HEK293 (cell line): Measurements from ENCODE around the gene KCNIP4.

Experiments used
- CTCF ChIP-seq: fragments of 450-650 bp; formaldehyde crosslinking; IDR thresholded peaks from 2 replicates; pipeline ENCODE4 v1.5.1; 2016; ENCODE audit warnings: missing biosample characterization, missing genetic modification characterization
- SETDB1 ChIP-seq: IDR thresholded peaks from one replicate; pipeline ENCODE4 v1.6.1; 2017; ENCODE audit warnings: mild to moderate bottlenecking, low read length, moderate library complexity, mixed read lengths; ENCODE audit not compliant: insufficient read length
- YY1 ChIP-seq: fragments of 450-650 bp; formaldehyde crosslinking; IDR thresholded peaks from 2 replicates; pipeline ENCODE4 v1.5.1; 2018; ENCODE audit warnings: missing biosample characterization, missing genetic modification characterization
- ZNF324 ChIP-seq: fragments of 450-650 bp; formaldehyde crosslinking; IDR thresholded peaks from 2 replicates; pipeline ENCODE4 v1.5.1; 2016; ENCODE audit warnings: missing biosample characterization, missing genetic modification characterization
- ZNF521 ChIP-seq: fragments of 450-650 bp; formaldehyde crosslinking; IDR thresholded peaks from 2 replicates; pipeline ENCODE4 v1.5.1; 2017; ENCODE audit warnings: missing biosample characterization, mild to moderate bottlenecking, missing genetic modification characterization
- ZSCAN23 ChIP-seq: fragments of 450-650 bp; formaldehyde crosslinking; IDR thresholded peaks from 2 replicates; pipeline ENCODE4 v1.5.1; 2016; ENCODE audit warnings: missing biosample characterization, missing genetic modification characterization

GRCh38 chr4:21946858-21947257, 1.7 kb downstream of the KCNIP4 start:
- no peak for TF ChIP-seq CTCF
- TF ChIP-seq ZNF324 (tag by site-specific recombination): no peak
- TF ChIP-seq SETDB1: no peak
- no peak for TF ChIP-seq YY1 (tag by site-specific recombination)
- TF ChIP-seq ZSCAN23 (tag by site-specific recombination): no peak
- TF ChIP-seq ZNF521 (tag by site-specific recombination): no peak
